Measurements from ENCODE around the gene PDZD7.
A peak's percentile ranks its signal among the peaks of the same experiment; 100 is the strongest.

Gene PDZD7

DNA sequence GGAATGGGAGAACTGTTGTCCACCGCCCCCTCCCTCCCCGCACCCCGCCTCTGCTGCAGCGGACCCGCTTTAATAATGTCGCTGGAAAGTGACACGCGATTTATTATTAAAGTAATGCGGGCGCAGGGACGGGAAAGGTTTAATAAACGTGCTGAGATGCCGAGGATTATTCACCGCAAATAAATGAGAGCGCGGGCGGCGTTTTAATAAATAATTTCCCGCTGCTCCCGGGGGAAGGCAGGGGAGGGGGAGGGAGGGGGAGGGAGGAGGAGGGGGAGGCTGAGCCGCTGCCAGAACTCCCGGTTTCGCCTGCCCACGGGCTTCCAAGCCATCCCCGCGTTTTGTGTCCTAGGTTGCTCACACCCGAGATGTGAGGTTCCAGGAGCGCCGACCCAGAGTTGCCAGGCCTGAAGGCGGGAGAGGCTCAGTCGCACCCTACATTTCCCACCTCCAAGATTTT lies 36.0 kb upstream of the PDZD7 start:
- no peak overlapping the region for H3K9ac ChIP-seq (ENCODE audit: low read depth, low read length)

DNA sequence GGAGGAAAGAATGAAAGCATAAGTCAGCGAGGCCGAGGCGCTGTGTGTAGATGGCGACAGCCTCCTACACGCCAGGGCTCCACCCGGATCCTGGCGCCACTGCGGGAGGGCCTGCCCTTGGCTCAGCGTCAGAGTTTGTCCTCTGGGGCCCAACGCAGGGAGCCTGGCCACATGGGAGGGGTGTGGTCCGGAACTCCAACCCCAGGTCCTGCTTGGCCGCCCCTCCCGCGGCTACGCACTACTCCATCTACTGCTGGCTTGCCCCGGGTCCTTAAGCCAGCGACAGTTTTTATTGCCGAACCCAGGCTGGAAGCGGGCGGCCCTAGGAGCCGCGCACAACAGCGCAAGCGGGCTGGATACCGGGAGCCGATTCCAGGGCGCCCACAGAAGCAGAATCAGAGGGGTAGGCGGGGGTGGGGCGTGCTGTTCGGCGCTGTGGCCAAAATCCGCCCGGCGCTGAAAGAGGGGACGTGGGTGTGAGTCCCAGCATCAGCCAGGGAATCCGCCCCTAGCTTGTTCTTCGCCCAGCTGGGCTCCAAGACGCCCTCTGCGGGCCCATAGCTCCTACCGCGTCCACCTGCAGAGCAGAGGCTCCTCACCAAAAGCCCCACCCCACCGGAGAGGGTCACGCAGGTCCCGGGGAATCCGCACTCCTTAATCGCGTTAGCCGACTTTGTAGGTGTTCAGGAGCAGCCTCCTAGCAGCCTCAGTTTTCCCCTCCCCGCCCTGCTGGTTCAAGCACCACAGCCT lies 35.4 kb upstream of the PDZD7 start:
- Histone ChIP-seq H3K9ac (ENCODE audit: low read depth, low read length) (no peak overlapping the region), H3K9me3 (ENCODE audit: control insufficient read depth, insufficient read depth, low read length) (no peaks in the 10 kb centered on the region), H3K4me1 (ENCODE audit: control insufficient read depth, insufficient read depth, low read length) (peaks cover 6% of the 10 kb centered on the region), H3K4me3 (ENCODE audit: low read depth, low read length) (peak overlapping the region; percentile 61), H3K27me3 (ENCODE audit: control insufficient read depth, insufficient read depth, low read length) (peaks cover 87% of the 10 kb centered on the region), H3K36me3 (ENCODE audit: control insufficient read depth, insufficient read depth, low read length) (no peaks in the 10 kb centered on the region)

More for the DNA sequence above, 36.0 kb upstream of the PDZD7 start:
- Histone ChIP-seq H3K36me3 (ENCODE audit: control insufficient read depth, insufficient read depth, low read length) (no peaks in the 10 kb centered on the region), H3K9me3 (ENCODE audit: control insufficient read depth, insufficient read depth, low read length) (no peaks in the 10 kb centered on the region), H3K27me3 (ENCODE audit: control insufficient read depth, insufficient read depth, low read length) (peaks cover 87% of the 10 kb centered on the region), H3K4me3 (ENCODE audit: low read depth, low read length) (peak overlapping the region; percentile 67), H3K4me1 (ENCODE audit: control insufficient read depth, insufficient read depth, low read length) (peaks cover 6% of the 10 kb centered on the region)

DNA sequence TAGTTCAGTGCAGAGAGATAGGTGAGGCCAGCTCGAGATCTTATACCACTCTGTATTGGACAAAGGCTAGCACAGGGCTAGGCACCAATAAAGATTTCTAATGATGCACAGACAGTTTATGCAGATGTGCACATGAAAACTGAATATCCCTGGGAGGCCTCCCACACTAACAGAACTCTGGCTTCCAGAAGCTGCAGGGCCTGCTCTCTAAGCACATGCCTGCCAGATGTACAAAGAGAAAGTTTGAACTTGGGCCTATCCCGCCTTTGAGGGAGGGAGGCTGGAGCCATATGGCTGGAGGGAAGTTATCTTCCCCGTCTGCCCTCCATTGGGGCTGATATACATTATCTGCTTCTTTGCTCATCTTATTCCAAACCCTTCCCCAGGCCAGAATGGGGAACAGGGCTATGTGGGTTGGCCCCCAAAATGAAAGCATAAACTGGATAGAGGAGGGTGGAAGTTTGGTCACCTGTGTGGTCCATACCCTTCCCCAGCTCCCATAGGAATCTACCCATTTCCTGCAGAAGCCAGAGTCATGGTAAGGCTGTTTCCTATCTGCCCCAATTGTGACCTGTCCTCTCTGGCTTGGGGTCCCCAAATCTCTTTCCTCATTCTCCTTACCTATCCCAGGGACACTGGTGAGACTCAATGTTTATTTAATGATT lies 34.7 kb upstream of the PDZD7 start:
- Histone ChIP-seq H3K27me3 (ENCODE audit: control insufficient read depth, insufficient read depth, low read length) (peaks cover 80% of the 10 kb centered on the region), H3K9ac (ENCODE audit: low read depth, low read length) (no peak overlapping the region), H3K4me1 (ENCODE audit: control insufficient read depth, insufficient read depth, low read length) (peaks cover 6% of the 10 kb centered on the region), H3K4me3 (ENCODE audit: low read depth, low read length) (peak overlapping the region; percentile 61), H3K36me3 (ENCODE audit: control insufficient read depth, insufficient read depth, low read length) (no peaks in the 10 kb centered on the region), H3K9me3 (ENCODE audit: control insufficient read depth, insufficient read depth, low read length) (no peaks in the 10 kb centered on the region)

DNA sequence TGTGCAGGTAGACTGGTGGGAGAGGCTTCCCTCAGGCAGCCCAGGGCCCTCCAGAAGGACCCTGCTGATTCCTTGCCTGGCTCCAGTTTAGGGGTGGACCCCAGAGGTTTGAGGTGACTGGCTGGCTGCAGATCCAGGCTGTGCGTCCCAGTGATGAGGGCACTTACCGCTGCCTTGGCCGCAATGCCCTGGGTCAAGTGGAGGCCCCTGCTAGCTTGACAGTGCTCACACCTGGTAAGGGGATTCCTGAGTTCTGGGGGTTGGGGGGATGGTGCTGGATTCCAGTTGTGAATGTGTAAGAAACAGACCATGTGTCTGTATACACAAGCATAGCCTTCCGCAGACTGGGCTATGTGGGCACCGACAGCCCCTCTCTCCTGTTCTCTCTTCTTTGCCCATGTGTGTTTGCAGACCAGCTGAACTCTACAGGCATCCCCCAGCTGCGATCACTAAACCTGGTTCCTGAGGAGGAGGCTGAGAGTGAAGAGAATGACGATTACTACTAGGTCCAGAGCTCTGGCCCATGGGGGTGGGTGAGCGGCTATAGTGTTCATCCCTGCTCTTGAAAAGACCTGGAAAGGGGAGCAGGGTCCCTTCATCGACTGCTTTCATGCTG lies 33.6 kb upstream of the PDZD7 start:
- Histone ChIP-seq H3K9ac (ENCODE audit: low read depth, low read length) (no peak overlapping the region), H3K27me3 (ENCODE audit: control insufficient read depth, insufficient read depth, low read length) (peaks cover 74% of the 10 kb centered on the region), H3K36me3 (ENCODE audit: control insufficient read depth, insufficient read depth, low read length) (no peaks in the 10 kb centered on the region), H3K4me1 (ENCODE audit: control insufficient read depth, insufficient read depth, low read length) (peaks cover 8% of the 10 kb centered on the region), H3K9me3 (ENCODE audit: control insufficient read depth, insufficient read depth, low read length) (no peaks in the 10 kb centered on the region), H3K4me3 (ENCODE audit: low read depth, low read length) (peak overlapping the region; percentile 22)

DNA sequence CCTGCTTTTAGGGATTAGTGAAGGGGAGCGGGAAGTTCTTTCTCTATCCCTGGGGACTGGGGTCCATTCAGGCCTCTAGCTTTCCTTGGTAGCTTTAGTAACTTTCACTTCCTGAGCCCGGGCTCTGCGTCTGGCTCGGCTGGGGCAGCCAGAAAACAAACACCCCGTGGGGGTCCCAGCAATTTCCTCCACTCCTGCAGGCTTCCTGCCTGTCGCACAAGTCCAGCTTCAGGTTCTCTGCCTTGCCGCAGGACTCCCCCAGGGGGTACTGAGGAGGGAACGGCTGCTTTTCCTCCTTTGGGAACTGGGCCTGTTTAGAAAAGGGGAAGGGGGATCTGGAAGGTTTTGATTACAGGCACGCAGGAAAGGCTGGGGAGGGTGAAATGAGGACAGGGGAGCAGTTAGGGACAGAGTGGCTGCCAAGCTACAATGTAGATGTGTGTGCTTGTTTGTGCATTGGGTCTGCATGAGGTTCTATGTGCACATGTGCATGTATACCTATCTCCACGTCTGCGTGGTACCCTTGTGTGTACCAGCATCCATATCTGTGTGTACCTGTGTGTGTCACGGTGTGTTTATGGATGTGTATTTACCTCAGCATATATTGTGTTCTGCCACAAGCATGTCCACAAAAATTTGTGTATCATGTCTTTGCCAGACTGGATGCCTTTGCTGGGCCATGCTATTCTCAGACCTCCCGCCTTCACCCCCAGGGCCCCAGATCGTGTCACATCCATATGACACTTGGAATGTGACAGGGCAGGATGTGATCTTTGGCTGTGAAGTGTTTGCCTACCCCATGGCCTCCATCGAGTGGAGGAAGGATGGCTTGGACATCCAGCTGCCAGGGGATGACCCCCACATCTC lies 32.9 kb upstream of the PDZD7 start:
- peak overlapping the region; percentile 98 for H3K4me3 ChIP-seq (ENCODE audit: low read depth, low read length)
- H3K4me1 ChIP-seq (ENCODE audit: control insufficient read depth, insufficient read depth, low read length): peaks cover 8% of the 10 kb centered on the region
- H3K36me3 ChIP-seq (ENCODE audit: control insufficient read depth, insufficient read depth, low read length): no peaks in the 10 kb centered on the region
- H3K9ac ChIP-seq (ENCODE audit: low read depth, low read length): no peak overlapping the region
- peaks cover 68% of the 10 kb centered on the region for H3K27me3 ChIP-seq (ENCODE audit: control insufficient read depth, insufficient read depth, low read length)
- H3K9me3 ChIP-seq (ENCODE audit: control insufficient read depth, insufficient read depth, low read length): no peaks in the 10 kb centered on the region

DNA sequence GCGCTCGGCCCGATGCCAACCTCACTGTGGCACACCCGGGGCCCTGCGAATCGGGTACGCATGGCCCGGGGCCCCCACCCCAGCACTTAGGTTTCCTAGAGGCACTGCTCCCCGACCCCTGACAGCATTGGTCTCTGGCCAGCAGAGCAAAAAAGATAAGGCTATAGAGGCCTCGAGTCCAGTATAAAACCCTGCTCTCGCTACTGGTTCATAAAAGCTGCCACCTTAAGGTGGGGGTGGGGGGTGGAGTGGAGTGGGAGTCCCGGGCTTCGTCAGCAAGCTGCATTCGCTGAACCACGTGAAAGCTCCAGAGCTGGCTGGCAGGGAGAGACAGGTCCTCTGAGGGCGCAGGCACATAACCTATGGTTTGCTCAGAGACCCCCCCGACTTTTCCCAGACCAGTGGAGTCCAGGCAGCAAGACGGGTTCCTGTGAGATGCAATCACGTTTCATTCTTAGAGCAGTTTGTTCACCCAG lies 32.2 kb upstream of the PDZD7 start:
- no peaks in the 10 kb centered on the region for H3K9me3 ChIP-seq (ENCODE audit: control insufficient read depth, insufficient read depth, low read length)
- H3K9ac ChIP-seq (ENCODE audit: low read depth, low read length): no peak overlapping the region
- H3K4me3 ChIP-seq (ENCODE audit: low read depth, low read length): peak overlapping the region; percentile 98
- peaks cover 64% of the 10 kb centered on the region for H3K27me3 ChIP-seq (ENCODE audit: control insufficient read depth, insufficient read depth, low read length)
- H3K4me1 ChIP-seq (ENCODE audit: control insufficient read depth, insufficient read depth, low read length): peaks cover 8% of the 10 kb centered on the region
- no peaks in the 10 kb centered on the region for H3K36me3 ChIP-seq (ENCODE audit: control insufficient read depth, insufficient read depth, low read length)

DNA sequence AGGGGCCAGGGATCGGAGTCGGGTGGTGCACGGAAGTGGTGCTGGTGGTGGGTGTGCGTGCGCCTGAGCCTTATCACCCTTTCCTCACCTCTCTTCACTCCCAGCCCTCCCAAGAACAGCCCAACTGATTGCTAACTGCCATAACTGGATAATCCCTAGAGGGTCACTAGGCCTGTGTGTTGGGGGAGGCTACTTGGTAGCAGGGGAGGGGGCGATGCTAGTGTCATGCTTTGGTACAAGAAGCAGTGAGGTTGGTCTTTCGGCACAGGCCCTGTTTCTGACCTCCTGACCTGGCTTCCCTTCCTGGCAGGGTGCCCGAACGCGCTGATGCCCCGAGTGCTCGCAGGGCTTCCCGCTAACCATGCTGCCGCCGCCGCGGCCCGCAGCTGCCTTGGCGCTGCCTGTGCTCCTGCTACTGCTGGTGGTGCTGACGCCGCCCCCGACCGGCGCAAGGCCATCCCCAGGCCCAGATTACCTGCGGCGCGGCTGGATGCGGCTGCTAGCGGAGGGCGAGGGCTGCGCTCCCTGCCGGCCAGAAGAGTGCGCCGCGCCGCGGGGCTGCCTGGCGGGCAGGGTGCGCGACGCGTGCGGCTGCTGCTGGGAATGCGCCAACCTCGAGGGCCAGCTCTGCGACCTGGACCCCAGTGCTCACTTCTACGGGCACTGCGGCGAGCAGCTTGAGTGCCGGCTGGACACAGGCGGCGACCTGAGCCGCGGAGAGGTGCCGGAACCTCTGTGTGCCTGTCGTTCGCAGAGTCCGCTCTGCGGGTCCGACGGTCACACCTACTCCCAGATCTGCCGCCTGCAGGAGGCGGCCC lies 31.5 kb upstream of the PDZD7 start:
- H3K27me3 ChIP-seq (ENCODE audit: control insufficient read depth, insufficient read depth, low read length): peaks cover 61% of the 10 kb centered on the region
- H3K4me1 ChIP-seq (ENCODE audit: control insufficient read depth, insufficient read depth, low read length): peaks cover 8% of the 10 kb centered on the region

DNA sequence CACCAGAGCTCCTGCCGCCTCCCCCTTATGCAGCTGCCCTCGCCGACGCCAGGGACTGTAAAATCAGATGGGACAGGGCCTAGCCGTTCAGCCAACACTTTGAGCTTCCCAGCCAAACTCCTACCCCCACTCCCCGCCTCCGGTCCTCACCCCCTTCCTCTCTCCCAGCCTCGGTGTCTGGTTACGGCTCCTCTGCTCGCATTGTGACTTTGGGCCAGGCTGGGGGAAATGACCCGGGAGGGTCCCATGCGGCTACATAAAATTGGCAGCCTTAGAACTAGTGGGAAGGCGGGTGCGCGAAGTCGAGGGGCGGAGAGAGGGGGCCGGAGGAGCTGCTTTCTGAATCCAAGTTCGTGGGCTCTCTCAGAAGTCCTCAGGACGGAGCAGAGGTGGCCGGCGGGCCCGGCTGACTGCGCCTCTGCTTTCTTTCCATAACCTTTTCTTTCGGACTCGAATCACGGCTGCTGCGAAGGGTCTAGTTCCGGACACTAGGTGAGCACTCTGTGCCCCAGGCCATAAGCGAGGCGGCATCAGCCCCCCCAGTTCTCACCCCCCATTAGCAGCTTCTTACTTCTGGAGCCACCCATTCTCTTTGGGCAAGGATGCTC lies 30.8 kb upstream of the PDZD7 start, which contains the start of gene KAZALD1:
KAZALD1 (plus strand) TSS at position 366 of the 608 bp plus-strand sequence. CDS start 604 bp downstream, outside the sequence.
- Histone ChIP-seq H3K36me3 (ENCODE audit: control insufficient read depth, insufficient read depth, low read length) (no peaks in the 10 kb centered on the region), H3K9me3 (ENCODE audit: control insufficient read depth, insufficient read depth, low read length) (no peaks in the 10 kb centered on the region), H3K4me3 (ENCODE audit: low read depth, low read length) (peak within 1 kb of the TSS; percentile 98), H3K9ac (ENCODE audit: low read depth, low read length) (peak within 1 kb of the TSS; percentile 94), H3K4me1 (ENCODE audit: control insufficient read depth, insufficient read depth, low read length) (peaks cover 8% of the 10 kb centered on the region), H3K27me3 (ENCODE audit: control insufficient read depth, insufficient read depth, low read length) (peaks cover 56% of the 10 kb centered on the region)

More for the DNA sequence above, 31.5 kb upstream of the PDZD7 start:
- H3K36me3 ChIP-seq (ENCODE audit: control insufficient read depth, insufficient read depth, low read length): no peaks in the 10 kb centered on the region
- peak overlapping the region; percentile 98 for H3K4me3 ChIP-seq (ENCODE audit: low read depth, low read length)
- no peak overlapping the region for H3K9ac ChIP-seq (ENCODE audit: low read depth, low read length)
- no peaks in the 10 kb centered on the region for H3K9me3 ChIP-seq (ENCODE audit: control insufficient read depth, insufficient read depth, low read length)

DNA sequence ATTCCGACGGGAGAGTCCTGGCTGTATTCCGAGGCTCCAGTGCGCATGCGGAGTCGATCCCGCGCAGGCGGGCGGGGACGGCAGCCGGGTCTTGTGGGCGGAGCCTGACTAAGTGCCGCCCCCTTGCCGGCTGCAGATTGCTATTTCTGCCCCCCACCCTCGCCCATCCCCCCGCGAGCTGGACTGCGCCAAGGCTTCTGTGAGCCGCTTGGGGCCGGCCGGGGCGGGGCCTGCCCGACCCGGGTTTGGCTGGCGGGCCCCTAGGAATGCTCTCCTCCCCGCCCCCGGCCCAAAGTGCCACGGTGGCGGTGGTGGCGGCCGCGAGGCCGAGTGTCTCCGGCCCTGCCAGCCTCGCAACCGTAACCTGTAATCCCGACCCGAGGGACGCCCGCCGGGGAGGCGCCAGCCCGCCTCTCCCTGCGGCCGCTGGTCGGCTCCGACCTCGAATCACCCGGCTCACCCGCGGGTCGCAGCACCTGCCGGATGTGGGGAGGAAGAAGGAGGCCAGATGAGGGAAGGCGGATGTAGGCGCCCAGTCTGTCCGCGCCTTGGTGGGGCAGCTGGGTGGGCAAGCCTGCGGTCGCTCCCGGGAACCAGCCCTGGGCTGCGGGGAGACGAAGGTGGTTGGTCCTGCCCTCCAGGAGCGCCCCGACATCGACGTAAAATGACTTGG lies 30.2 kb upstream of the PDZD7 start:
- no peaks in the 10 kb centered on the region for H3K9me3 ChIP-seq (ENCODE audit: control insufficient read depth, insufficient read depth, low read length)
- peaks cover 8% of the 10 kb centered on the region for H3K4me1 ChIP-seq (ENCODE audit: control insufficient read depth, insufficient read depth, low read length)
- peaks cover 50% of the 10 kb centered on the region for H3K27me3 ChIP-seq (ENCODE audit: control insufficient read depth, insufficient read depth, low read length)
- no peaks in the 10 kb centered on the region for H3K36me3 ChIP-seq (ENCODE audit: control insufficient read depth, insufficient read depth, low read length)
- H3K4me3 ChIP-seq (ENCODE audit: low read depth, low read length): peak overlapping the region; percentile 98
- peak overlapping the region; percentile 94 for H3K9ac ChIP-seq (ENCODE audit: low read depth, low read length)

Data from iPS-15b (cell line).